Keratinocyte (primary cell): ENCODE data around the gene TSACC. TPM values are rescaled to one million over a fixed set of nuclear protein-coding genes. Genes with fewer than 3 reads are reported as not detected.

Experiments
- DNase-seq: peaks from one replicate; pipeline ENCODE4 v3.0.0-alpha.2; 2011; ENCODE audit warnings: low read depth, missing footprints, low spot score
- FAIRE-seq: peaks from 2 replicates; lab custom pipeline; 2011; peaks lifted over from hg19 to GRCh38; lab: Jason Lieb, UNC
- H2AFZ ChIP-seq: 2 replicates; pipeline ENCODE4 v1.6.0; 2012; ENCODE audit warnings: low read length, control low read depth, inconsistent platforms; ENCODE audit not compliant: control insufficient read depth
- H3K27ac ChIP-seq: 2 replicates; pipeline ENCODE4 v1.5.1; 2011; ENCODE audit warnings: low read length; ENCODE audit not compliant: control insufficient read depth, insufficient read depth
- H3K27me3 ChIP-seq: 3 replicates; pipeline ENCODE4 v1.6.0; 2011; ENCODE audit warnings: low read length; ENCODE audit not compliant: control insufficient read depth, insufficient read depth; ENCODE audit errors: extremely low read depth
- H3K36me3 ChIP-seq, 2 experiments: 2 replicates in 1 of 2; 3 replicates in 1 of 2; pipeline ENCODE4 v1.5.1; 2011; ENCODE audit warnings: low read length in 2 of 2, mild to moderate bottlenecking in 1 of 2; ENCODE audit not compliant: control insufficient read depth in 2 of 2, insufficient read depth in 2 of 2; ENCODE audit errors: extremely low read depth in 1 of 2
- H3K4me1 ChIP-seq: 3 replicates; pipeline ENCODE4 v1.5.1; 2011; ENCODE audit warnings: low read length; ENCODE audit not compliant: control insufficient read depth, insufficient read depth; ENCODE audit errors: extremely low read depth
- H3K4me2 ChIP-seq: 3 replicates; pipeline ENCODE4 v1.6.0; 2011; ENCODE audit warnings: low read depth, low read length; ENCODE audit not compliant: control insufficient read depth, insufficient read depth; ENCODE audit errors: extremely low read depth
- H3K4me3 ChIP-seq, 3 experiments: fragments of 200-600 bp in 1 of 3; sonication (generic) in 1 of 3; 2 replicates in 2 of 3; 3 replicates in 1 of 3; pipeline ENCODE4 v1.5.1; 2011 to 2016; ENCODE audit warnings: low read length in 3 of 3, mild to moderate bottlenecking in 3 of 3, control low read depth in 2 of 3, inconsistent platforms in 1 of 3, low read depth in 1 of 3, mixed read lengths in 1 of 3, mixed run types in 1 of 3, moderate library complexity in 1 of 3; ENCODE audit not compliant: control insufficient read depth in 2 of 3, insufficient read depth in 2 of 3; ENCODE audit errors: extremely low read depth in 1 of 3
- H3K79me2 ChIP-seq: 2 replicates; pipeline ENCODE4 v1.6.0; 2012; ENCODE audit warnings: low read length; ENCODE audit not compliant: control insufficient read depth, insufficient read depth
- H3K9ac ChIP-seq: 3 replicates; pipeline ENCODE4 v1.6.0; 2011; ENCODE audit warnings: low read length; ENCODE audit not compliant: control insufficient read depth, insufficient read depth; ENCODE audit errors: extremely low read depth
- H3K9me1 ChIP-seq: 3 replicates; pipeline ENCODE4 v1.6.0; 2011; ENCODE audit warnings: low read length; ENCODE audit not compliant: control insufficient read depth, insufficient read depth; ENCODE audit errors: extremely low read depth
- H3K9me3 ChIP-seq: 2 replicates; pipeline ENCODE4 v1.5.1; 2012; ENCODE audit warnings: low read depth, low read length; ENCODE audit not compliant: control insufficient read depth
- H4K20me1 ChIP-seq: 3 replicates; pipeline ENCODE4 v1.6.0; 2011; ENCODE audit warnings: low read length; ENCODE audit not compliant: control insufficient read depth, insufficient read depth; ENCODE audit errors: extremely low read depth
- EZH2 ChIP-seq: IDR thresholded peaks from one replicate; pipeline ENCODE4 v1.6.1; 2012; ENCODE audit warnings: inconsistent platforms, mild to moderate bottlenecking, low read length, moderate library complexity
- dilution Hi-C: fragments of 300-500 bp; cut with MboI; formaldehyde crosslinking; loops from one replicate; pipeline ENCODE4 v1.7.0; 2020; ENCODE audit warnings: low sequenced_read_pairs; ENCODE audit not compliant: extremely low pct_ligation_motif_present
- polyA plus RNA-seq, 5 experiments: library from polyadenylated mRNA; depleted of rRNA in 3 of 5; stranded (reverse) in 3 of 5; stranded (forward) in 1 of 5; unstranded in 1 of 5; fragments of >200 nt; gene quantifications; 1 replicate in 1 of 5; 2 replicates in 3 of 5; 3 replicates in 1 of 5; pipeline versions ENCODE4 v1.2.1 to v1.2.3, GENCODE V29; 2011 to 2012; ENCODE audit warnings: missing spikeins in 2 of 5, low read depth in 1 of 5, low replicate concordance in 1 of 5
- TF ChIP-seq, protein P1 (sequence below), 3 experiments: IDR thresholded peaks in 1 of 3; conservative IDR thresholded peaks in 1 of 3; optimal IDR thresholded peaks in 1 of 3; 2 replicates in 2 of 3; 3 replicates in 1 of 3; pipeline versions ENCODE3 to v1.5.1; 2011; ENCODE audit warnings: low read length in 3 of 3, mild to moderate bottlenecking in 3 of 3, moderate library complexity in 2 of 3, control low read depth in 1 of 3, inconsistent platforms in 1 of 3; ENCODE audit not compliant: insufficient read depth in 2 of 3; ENCODE audit errors: extremely low read depth in 1 of 3

TSACC gene
- polyA plus RNA-seq, 1 donor (not counting 4 experiments of a cell fraction or from before 2014, with no cell fraction given) = 2.5 TPM

DNA sequence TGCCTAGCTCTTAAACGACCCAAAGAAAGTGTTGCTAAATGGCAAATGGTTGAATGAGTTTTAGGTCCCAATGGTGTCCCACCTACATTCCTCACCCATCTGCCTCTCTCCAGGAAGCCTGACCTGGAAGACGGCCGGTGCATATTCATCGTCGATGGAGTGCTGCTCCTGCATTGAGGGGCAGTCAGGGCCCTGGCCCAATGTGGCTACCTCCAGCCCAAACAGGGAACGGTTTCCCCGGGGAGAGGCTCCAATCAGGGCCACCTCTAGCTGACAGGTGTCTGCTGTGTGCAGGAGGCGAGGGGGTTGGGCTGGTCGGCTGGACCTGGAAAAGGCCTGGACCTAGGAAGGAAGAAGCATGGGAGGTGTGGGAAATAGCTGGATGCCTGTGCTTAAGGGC is 44.4 kb upstream of the TSACC start:
- TF ChIP-seq, protein P1, sequence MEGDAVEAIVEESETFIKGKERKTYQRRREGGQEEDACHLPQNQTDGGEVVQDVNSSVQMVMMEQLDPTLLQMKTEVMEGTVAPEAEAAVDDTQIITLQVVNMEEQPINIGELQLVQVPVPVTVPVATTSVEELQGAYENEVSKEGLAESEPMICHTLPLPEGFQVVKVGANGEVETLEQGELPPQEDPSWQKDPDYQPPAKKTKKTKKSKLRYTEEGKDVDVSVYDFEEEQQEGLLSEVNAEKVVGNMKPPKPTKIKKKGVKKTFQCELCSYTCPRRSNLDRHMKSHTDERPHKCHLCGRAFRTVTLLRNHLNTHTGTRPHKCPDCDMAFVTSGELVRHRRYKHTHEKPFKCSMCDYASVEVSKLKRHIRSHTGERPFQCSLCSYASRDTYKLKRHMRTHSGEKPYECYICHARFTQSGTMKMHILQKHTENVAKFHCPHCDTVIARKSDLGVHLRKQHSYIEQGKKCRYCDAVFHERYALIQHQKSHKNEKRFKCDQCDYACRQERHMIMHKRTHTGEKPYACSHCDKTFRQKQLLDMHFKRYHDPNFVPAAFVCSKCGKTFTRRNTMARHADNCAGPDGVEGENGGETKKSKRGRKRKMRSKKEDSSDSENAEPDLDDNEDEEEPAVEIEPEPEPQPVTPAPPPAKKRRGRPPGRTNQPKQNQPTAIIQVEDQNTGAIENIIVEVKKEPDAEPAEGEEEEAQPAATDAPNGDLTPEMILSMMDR (optimal IDR thresholded peaks at IDR 0.05 in 1 of 3, IDR thresholded peaks at IDR 0.05 in 1 of 3, conservative IDR thresholded peaks at IDR 0.05 in 1 of 3; ENCODE audit: extremely low read depth in 1 of 3, insufficient read depth in 2 of 3, low read length in 3 of 3) = no peak
- no peak for TF ChIP-seq EZH2
- H4K20me1 ChIP-seq = no peaks in the 10 kb centered on the region
- peaks cover 0 to 14% of the 10 kb centered on the region in 2 experiments for H3K36me3 ChIP-seq
- no peaks in the 10 kb centered on the region for H3K9me3 ChIP-seq
- H3K27me3 ChIP-seq = no peaks in the 10 kb centered on the region
- H3K27ac ChIP-seq = no peak overlapping the region
- DNase-seq = no peak
- no peak overlapping the region for H3K9ac ChIP-seq
- H3K4me3 ChIP-seq = no peak overlapping the region
- no peak overlapping the region for H2AFZ ChIP-seq
- H3K9me1 ChIP-seq = no peaks in the 10 kb centered on the region
- FAIRE-seq = no peak
- dilution Hi-C loops = no loop called here
- H3K79me2 ChIP-seq = peaks cover 2% of the 10 kb centered on the region
- peaks cover 8% of the 10 kb centered on the region for H3K4me1 ChIP-seq
- no peak overlapping the region for H3K4me2 ChIP-seq

DNA sequence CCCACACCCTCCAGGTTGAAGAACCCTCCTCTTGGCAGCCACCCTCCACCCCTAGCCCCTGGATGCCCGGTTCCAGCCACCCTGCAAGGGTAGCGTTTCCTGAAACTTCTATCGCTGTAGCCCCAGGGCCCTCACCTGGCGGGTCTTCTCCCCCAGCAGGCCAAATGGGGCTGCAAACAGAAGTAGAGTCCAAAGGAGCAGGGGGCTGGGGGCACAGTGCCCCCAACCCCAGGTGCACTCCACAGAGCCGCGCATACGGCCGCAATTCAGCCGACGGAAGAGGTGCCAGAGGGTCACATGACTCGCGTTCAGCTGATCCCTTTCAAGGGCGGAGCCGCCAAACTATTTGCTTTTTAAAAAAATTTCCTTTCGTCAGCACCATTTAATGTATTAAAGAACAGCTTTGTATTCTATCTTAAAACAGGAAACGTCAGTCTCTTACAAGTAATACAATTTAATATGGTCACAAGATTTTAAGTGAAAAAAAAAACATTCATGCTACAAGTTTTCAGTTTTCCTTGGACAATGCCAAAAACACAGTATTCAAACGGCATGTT is 42.9 kb upstream of the TSACC start, which contains the start of gene GLMP:
Gene GLMP, minus strand, starts transcription at position 289 of the 557 bp plus-strand sequence. Its CDS starts 34 bp downstream, at position 255.
- H3K27me3 ChIP-seq = no peaks in the 10 kb centered on the region
- H4K20me1 ChIP-seq = no peaks in the 10 kb centered on the region
- peaks cover 8% of the 10 kb centered on the region for H3K4me1 ChIP-seq
- no peak for TF ChIP-seq EZH2
- TF ChIP-seq, protein P1 (optimal IDR thresholded peaks at IDR 0.05 in 1 of 3, IDR thresholded peaks at IDR 0.05 in 1 of 3, conservative IDR thresholded peaks at IDR 0.05 in 1 of 3; ENCODE audit: extremely low read depth in 1 of 3, insufficient read depth in 2 of 3, low read length in 3 of 3) = no peak
- peak within 1 kb of the TSS; percentile 22 for H3K27ac ChIP-seq
- peaks cover 0 to 11% of the 10 kb centered on the region in 2 experiments for H3K36me3 ChIP-seq
- H3K9me3 ChIP-seq = no peaks in the 10 kb centered on the region
- FAIRE-seq (no peak), DNase-seq (no peak)
- no peaks in the 10 kb centered on the region for H3K9me1 ChIP-seq
- H3K9ac ChIP-seq = peak within 1 kb of the TSS; percentile 78
- peaks cover 2% of the 10 kb centered on the region for H3K79me2 ChIP-seq
- H3K4me3 ChIP-seq = peak within 1 kb of the TSS; percentile 74 to 85 (median 81)
- peak within 1 kb of the TSS; percentile 93 for H2AFZ ChIP-seq
- peak within 1 kb of the TSS; percentile 91 for H3K4me2 ChIP-seq
- dilution Hi-C loops = no loop called here
